ENCODE results near the gene APH1A.
"Not testable (repeated sequence)": the region's sequence is repeated elsewhere in the genome, so short reads cannot be mapped to it uniquely, and the experiment has no call there.

Gene APH1A

DNA sequence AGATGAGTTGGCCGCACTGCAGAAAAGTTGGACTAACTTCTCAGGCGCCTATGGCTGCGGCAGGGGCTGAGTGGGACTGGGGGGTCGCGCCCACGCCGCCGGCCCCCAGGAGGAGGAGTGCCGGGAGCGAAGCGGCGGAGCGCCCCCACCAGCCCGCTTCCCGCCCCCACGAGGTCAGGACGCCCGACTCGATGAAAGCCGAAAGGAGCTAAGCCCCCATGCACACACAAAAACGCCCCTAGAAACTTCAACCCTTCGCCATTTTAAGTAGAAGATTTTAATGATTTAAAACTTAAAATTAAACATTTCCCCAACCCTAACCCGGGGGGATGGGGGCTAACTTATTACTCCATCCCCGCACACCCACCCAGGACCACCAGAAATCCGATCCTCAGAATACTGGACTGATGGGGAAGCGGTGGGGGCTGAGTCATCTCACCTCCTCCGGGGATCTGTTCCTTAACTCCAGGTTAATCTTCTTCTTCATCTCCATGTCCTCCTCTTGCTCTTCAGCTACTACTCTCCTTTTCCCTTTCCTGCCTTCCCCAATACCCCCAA is 33.4 kb downstream of the APH1A start:
- Histone ChIP-seq H3K27ac (ENCODE audit: insufficient read depth, low read depth, low read length, poor library complexity, severe bottlenecking) (peak overlapping the region; percentile 65), H3K36me3 (ENCODE audit: control insufficient read depth, insufficient read depth, low read length) (no peaks in the 10 kb centered on the region), H3K4me3 (ENCODE audit: insufficient read depth, low read depth, low read length) (peak overlapping the region; percentile 89), H3K9me3 (ENCODE audit: control insufficient read depth, low read length) (no peaks in the 10 kb centered on the region), H3K27me3 (ENCODE audit: control insufficient read depth, insufficient read depth, low read length, poor library complexity, severe bottlenecking) (no peaks in the 10 kb centered on the region), H3K4me1 (ENCODE audit: control insufficient read depth, insufficient read depth, low read length) (no peaks in the 10 kb centered on the region)
- 0% methylated on average over 24 to 27 of the region's 27 CpGs for WGBS, 2 experiments

DNA sequence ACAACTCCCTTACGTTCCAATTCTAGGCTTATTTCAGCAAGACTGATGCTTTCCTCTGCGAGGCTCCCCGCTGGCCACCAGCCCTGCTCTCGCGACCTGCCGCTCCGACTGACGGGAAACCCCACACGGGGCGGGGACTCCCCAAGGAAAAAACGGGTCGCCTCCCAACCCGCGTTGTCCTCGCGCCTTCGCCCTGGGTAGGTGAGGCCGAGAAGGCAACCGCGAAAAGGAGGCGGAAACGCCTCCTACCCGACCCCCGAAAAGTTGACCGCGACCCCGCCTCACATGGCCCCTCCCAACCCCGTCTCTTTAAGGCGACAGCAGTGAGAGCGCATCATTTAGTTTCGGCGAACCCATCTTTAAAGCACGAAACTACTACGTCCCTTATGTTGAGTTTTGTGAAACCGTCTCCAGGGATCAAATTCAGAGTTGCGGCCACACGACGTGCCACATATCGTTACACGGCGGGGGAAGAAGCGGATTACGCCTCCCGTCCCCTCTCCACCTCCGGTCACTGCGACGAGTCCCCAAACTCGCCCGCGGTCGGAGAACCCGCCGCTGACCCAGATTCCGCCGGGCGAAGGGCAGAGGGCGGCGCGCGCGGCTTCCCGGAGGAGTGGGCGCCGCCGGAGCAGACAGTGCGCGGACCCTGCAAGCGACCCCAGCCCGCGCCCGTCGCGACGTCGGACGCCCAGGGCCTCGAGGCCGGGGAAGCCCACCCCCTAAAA is 34.1 kb downstream of the APH1A start:
- H3K4me1 ChIP-seq (ENCODE audit: control insufficient read depth, insufficient read depth, low read length), result no peaks in the 10 kb centered on the region
- H3K36me3 ChIP-seq (ENCODE audit: control insufficient read depth, insufficient read depth, low read length), result peaks cover 2% of the 10 kb centered on the region
- peak overlapping the region; percentile 89 for H3K4me3 ChIP-seq (ENCODE audit: insufficient read depth, low read depth, low read length)
- H3K9me3 ChIP-seq (ENCODE audit: control insufficient read depth, low read length), result no peaks in the 10 kb centered on the region
- H3K27ac ChIP-seq (ENCODE audit: insufficient read depth, low read depth, low read length, poor library complexity, severe bottlenecking), result peak overlapping the region; percentile 65
- H3K27me3 ChIP-seq (ENCODE audit: control insufficient read depth, insufficient read depth, low read length, poor library complexity, severe bottlenecking), result no peaks in the 10 kb centered on the region
- WGBS, 2 experiments, result 0% methylated on average over 78 of the region's 78 CpGs

DNA sequence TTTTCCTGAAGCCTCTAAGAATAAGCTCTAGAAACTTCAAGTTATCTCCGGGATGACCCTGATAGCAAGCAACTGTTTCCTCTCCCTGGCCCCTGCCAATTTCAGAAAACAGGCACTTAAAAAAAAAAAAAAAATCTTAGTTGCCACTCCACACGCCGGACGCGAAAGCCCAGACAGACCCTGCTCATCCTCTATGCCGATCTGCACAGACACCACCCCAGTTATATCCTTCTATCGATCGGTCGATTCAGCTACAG is 34.6 kb downstream of the APH1A start:
- peaks cover 6% of the 10 kb centered on the region for H3K36me3 ChIP-seq (ENCODE audit: control insufficient read depth, insufficient read depth, low read length)
- WGBS, 2 experiments, result 1% methylated on average over 9 of the region's 9 CpGs
- no peaks in the 10 kb centered on the region for H3K9me3 ChIP-seq (ENCODE audit: control insufficient read depth, low read length)
- H3K4me1 ChIP-seq (ENCODE audit: control insufficient read depth, insufficient read depth, low read length), result no peaks in the 10 kb centered on the region
- H3K4me3 ChIP-seq (ENCODE audit: insufficient read depth, low read depth, low read length), result peak overlapping the region; percentile 89
- H3K27me3 ChIP-seq (ENCODE audit: control insufficient read depth, insufficient read depth, low read length, poor library complexity, severe bottlenecking), result no peaks in the 10 kb centered on the region
- peak overlapping the region; percentile 65 for H3K27ac ChIP-seq (ENCODE audit: insufficient read depth, low read depth, low read length, poor library complexity, severe bottlenecking)

DNA sequence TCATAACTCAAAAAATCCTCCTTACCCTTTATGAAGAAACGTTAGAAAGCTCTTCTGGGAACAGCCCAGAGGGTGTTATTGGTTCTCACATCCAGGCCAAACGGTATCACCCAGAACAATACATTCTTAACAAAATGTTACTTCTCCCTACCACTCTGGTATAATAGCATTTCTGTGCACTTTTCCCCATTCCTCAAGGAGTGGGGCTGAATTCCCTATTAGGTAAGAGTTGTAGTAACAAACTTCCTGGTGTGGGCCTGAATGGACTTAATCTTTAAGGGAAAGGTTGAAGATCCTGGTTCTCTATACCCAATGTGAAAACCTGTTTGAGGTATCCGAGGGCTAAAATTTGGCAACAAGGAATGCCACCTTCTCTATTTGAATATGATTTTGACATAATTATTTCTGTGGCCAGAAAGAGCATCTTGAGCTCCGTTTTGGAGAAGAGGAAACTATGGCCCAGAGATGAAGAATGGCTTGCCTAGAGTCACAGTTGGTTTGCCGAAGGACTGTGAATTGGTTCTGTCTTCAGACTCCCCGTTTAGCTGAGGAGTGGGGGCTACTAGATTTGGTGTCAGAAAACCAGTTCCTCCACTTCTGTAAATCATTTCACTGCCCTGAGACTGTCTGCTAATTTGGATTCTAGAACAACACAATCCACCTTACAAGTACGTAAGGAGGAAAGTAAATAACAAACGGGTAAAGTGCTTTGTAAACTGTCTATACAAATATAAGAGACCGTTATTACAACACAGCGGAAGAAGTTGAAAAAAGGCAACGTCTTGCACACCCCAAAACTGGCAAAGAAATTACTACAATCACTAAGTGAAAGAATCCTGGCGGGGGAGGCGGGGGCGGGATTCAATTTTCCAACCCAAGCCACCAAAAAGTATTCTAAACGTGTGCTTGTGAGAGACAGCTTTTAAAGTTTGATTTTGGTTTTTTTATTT is 35.2 kb downstream of the APH1A start:
- WGBS, 2 experiments, result 46 to 61% methylated on average over 8 to 14 of the region's 15 CpGs
- Histone ChIP-seq H3K36me3 (ENCODE audit: control insufficient read depth, insufficient read depth, low read length) (peaks cover 6% of the 10 kb centered on the region), H3K4me1 (ENCODE audit: control insufficient read depth, insufficient read depth, low read length) (no peaks in the 10 kb centered on the region), H3K4me3 (ENCODE audit: insufficient read depth, low read depth, low read length) (peak overlapping the region; percentile 89), H3K9me3 (ENCODE audit: control insufficient read depth, low read length) (no peaks in the 10 kb centered on the region), H3K27ac (ENCODE audit: insufficient read depth, low read depth, low read length, poor library complexity, severe bottlenecking) (peak overlapping the region; percentile 65), H3K27me3 (ENCODE audit: control insufficient read depth, insufficient read depth, low read length, poor library complexity, severe bottlenecking) (no peaks in the 10 kb centered on the region)

DNA sequence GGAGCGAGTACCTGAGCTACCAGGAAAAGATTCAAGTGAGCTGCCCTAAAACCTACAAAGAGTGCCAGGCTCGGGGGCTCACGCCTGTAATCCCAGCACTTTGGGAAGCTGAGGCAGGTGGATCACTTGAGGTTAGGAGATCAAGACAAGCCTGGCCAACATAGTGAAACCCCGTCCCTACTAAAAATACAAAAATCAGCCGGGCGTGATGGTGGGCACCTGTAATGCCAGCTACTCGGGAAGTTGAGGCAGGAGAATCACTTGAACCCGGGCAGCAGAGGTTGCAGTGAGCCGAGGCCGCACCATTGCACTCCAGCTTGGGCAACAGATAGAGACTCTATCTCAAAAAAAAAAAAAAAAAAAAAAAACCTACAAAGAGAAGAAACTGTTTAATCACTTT is 35.9 kb downstream of the APH1A start:
- H3K27me3 ChIP-seq (ENCODE audit: control insufficient read depth, insufficient read depth, low read length, poor library complexity, severe bottlenecking); H3K4me1 ChIP-seq (ENCODE audit: control insufficient read depth, insufficient read depth, low read length); H3K4me3 ChIP-seq (ENCODE audit: insufficient read depth, low read depth, low read length); H3K27ac ChIP-seq (ENCODE audit: insufficient read depth, low read depth, low read length, poor library complexity, severe bottlenecking); H3K9me3 ChIP-seq (ENCODE audit: control insufficient read depth, low read length): not testable (repeated sequence)
- H3K36me3 ChIP-seq (ENCODE audit: control insufficient read depth, insufficient read depth, low read length), result peaks cover 11% of the 10 kb centered on the region
- WGBS, 2 experiments, result 92 to 97% methylated on average over 10 of the region's 10 CpGs

DNA sequence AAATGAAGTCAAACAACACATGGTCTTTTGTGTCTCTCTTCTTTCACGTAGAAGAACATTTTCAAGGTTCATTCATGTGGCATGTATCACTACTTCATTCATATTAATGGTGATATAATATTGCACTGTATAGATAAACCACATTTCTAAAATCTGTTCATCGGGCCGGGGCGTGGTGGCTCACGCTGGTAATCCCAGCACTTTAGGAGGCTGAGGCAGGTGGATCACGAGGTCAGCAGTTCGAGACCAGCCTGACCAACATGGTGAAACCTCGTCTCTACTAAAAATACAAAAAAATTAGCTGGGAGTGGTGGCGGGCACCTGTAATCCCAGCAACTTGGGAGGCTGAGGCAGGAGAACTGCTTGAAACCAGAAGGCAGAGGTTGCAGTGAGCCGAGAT is 40.6 kb downstream of the APH1A start:
- WGBS, 2 experiments, result 90 to 95% methylated on average over 10 of the region's 10 CpGs
- not testable (repeated sequence) for H3K27me3 ChIP-seq (ENCODE audit: control insufficient read depth, insufficient read depth, low read length, poor library complexity, severe bottlenecking); H3K4me3 ChIP-seq (ENCODE audit: insufficient read depth, low read depth, low read length); H3K27ac ChIP-seq (ENCODE audit: insufficient read depth, low read depth, low read length, poor library complexity, severe bottlenecking); H3K4me1 ChIP-seq (ENCODE audit: control insufficient read depth, insufficient read depth, low read length); H3K9me3 ChIP-seq (ENCODE audit: control insufficient read depth, low read length)
- H3K36me3 ChIP-seq (ENCODE audit: control insufficient read depth, insufficient read depth, low read length), result peaks cover 46% of the 10 kb centered on the region

DNA sequence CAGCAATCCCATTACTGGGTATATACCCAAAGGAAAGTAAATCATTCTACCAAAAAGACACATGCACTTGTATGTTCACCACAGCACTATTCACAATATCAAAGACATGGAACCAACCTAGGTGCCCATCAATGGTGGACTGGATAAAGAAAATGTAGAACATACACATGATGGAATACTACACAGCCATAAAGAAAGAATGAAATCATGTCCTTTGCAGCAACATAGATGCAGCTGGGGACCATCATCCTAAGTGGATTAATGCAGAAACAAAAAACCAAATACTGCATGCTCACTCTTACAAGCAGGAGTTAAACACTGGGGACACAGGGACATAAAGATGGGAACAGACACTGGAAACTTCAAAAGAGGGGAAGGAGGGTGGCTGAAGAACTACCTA is 41.6 kb downstream of the APH1A start:
- Histone ChIP-seq H3K36me3 (ENCODE audit: control insufficient read depth, insufficient read depth, low read length) (peaks cover 46% of the 10 kb centered on the region), H3K9me3 (ENCODE audit: control insufficient read depth, low read length) (no peaks in the 10 kb centered on the region), H3K4me3 (ENCODE audit: insufficient read depth, low read depth, low read length) (no peak overlapping the region), H3K27ac (ENCODE audit: insufficient read depth, low read depth, low read length, poor library complexity, severe bottlenecking) (no peak overlapping the region), H3K4me1 (ENCODE audit: control insufficient read depth, insufficient read depth, low read length) (no peaks in the 10 kb centered on the region), H3K27me3 (ENCODE audit: control insufficient read depth, insufficient read depth, low read length, poor library complexity, severe bottlenecking) (no peaks in the 10 kb centered on the region)

DNA sequence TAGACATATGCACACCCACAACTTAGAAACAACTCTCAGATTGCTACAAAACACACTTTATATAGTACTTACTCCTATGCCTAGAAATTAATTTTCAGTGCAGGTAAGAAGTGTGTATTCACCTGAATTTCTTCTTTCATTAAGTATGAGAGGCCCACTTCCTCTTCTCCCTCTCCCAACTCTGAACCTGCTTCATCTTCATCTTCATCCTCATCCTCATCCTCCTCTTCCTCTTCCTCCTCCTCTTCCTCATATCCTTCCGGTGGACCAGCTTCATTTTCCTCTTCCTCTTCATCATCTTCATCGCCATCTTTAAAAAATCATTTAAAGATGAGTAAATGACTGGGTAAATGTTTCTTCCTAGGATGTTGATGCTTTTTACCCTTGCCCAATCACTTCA is 42.3 kb downstream of the APH1A start:
- H3K36me3 ChIP-seq (ENCODE audit: control insufficient read depth, insufficient read depth, low read length), result peaks cover 46% of the 10 kb centered on the region
- H3K9me3 ChIP-seq (ENCODE audit: control insufficient read depth, low read length), result no peaks in the 10 kb centered on the region
- no peak overlapping the region for H3K27ac ChIP-seq (ENCODE audit: insufficient read depth, low read depth, low read length, poor library complexity, severe bottlenecking)
- 100% methylated on average over 1 of the region's 2 CpGs for WGBS, 2 experiments
- H3K4me3 ChIP-seq (ENCODE audit: insufficient read depth, low read depth, low read length), result no peak overlapping the region
- no peaks in the 10 kb centered on the region for H3K27me3 ChIP-seq (ENCODE audit: control insufficient read depth, insufficient read depth, low read length, poor library complexity, severe bottlenecking)
- no peaks in the 10 kb centered on the region for H3K4me1 ChIP-seq (ENCODE audit: control insufficient read depth, insufficient read depth, low read length)

DNA sequence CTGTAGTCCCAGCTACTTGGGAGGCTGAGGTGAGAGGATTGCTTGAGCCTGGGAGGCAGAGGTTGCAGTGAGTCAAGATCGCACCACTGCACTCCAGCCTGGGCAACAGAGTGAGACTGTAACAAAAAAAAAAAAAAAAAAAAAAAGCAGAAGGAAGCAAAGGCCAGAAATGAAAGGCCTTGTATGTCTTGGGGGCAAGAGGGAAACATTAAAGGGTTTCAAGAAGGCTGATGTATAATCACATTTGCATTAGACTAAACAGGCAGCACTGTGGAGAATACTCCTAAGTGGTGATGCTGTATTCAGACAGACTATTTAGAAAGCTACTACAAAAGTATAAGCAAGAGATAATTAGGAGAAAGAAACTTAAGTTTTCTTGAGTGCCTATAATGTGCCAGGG is 43.3 kb downstream of the APH1A start:
- no peak overlapping the region for H3K27ac ChIP-seq (ENCODE audit: insufficient read depth, low read depth, low read length, poor library complexity, severe bottlenecking)
- no peaks in the 10 kb centered on the region for H3K9me3 ChIP-seq (ENCODE audit: control insufficient read depth, low read length)
- no peaks in the 10 kb centered on the region for H3K27me3 ChIP-seq (ENCODE audit: control insufficient read depth, insufficient read depth, low read length, poor library complexity, severe bottlenecking)
- H3K36me3 ChIP-seq (ENCODE audit: control insufficient read depth, insufficient read depth, low read length), result peaks cover 47% of the 10 kb centered on the region
- no peak overlapping the region for H3K4me3 ChIP-seq (ENCODE audit: insufficient read depth, low read depth, low read length)
- 75 to 97% methylated on average over 1 of the region's 1 CpG for WGBS, 2 experiments
- H3K4me1 ChIP-seq (ENCODE audit: control insufficient read depth, insufficient read depth, low read length), result no peaks in the 10 kb centered on the region

DNA sequence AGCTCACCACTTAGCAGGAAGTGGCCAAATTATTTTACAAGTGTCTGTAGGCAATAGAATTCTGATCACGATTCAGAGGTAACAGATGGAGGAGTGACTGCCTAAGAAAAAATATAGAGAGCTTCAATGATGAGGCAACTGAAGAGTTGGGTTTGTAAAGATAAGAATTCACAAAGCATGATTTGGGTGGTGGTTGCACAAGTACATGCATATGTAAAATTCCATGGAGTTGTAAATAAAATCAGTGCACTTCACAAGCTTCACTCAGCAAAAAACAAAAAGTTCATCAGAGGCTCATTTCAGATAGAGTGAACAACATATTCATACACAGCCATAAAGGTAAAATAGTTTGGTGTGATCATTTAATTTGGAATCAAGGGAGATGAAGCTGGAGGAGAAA is 43.8 kb downstream of the APH1A start:
- Histone ChIP-seq H3K27ac (ENCODE audit: insufficient read depth, low read depth, low read length, poor library complexity, severe bottlenecking) (no peak overlapping the region), H3K36me3 (ENCODE audit: control insufficient read depth, insufficient read depth, low read length) (peaks cover 53% of the 10 kb centered on the region), H3K4me1 (ENCODE audit: control insufficient read depth, insufficient read depth, low read length) (no peaks in the 10 kb centered on the region), H3K4me3 (ENCODE audit: insufficient read depth, low read depth, low read length) (no peak overlapping the region), H3K27me3 (ENCODE audit: control insufficient read depth, insufficient read depth, low read length, poor library complexity, severe bottlenecking) (no peaks in the 10 kb centered on the region), H3K9me3 (ENCODE audit: control insufficient read depth, low read length) (no peaks in the 10 kb centered on the region)
- WGBS, 2 experiments, result 93 to 95% methylated on average over 1 of the region's 1 CpG
